Trophoblast cell (in vitro differentiated cells and primary cell): ENCODE results near the gene ZBTB24.
A peak's percentile ranks its signal among the peaks of the same experiment; 100 is the strongest.

Source experiments
- DNase-seq, 2 donors: peaks; one replicate each; pipeline ENCODE4 v3.0.0-alpha.2; 2016
- H2AFZ ChIP-seq: 2 replicates; pipeline ENCODE4 v1.6.1; 2013; ENCODE audit warnings: low read length, moderate library complexity, mild to moderate bottlenecking; ENCODE audit not compliant: insufficient read depth, poor library complexity
- H2AK5ac ChIP-seq: 2 replicates; pipeline ENCODE4 v1.6.1; 2013; ENCODE audit warnings: mild to moderate bottlenecking, low read length
- H2BK120ac ChIP-seq: 2 replicates; pipeline ENCODE4 v1.6.1; 2013; ENCODE audit warnings: low read length, mild to moderate bottlenecking, moderate library complexity; ENCODE audit not compliant: insufficient read depth, poor library complexity
- H2BK12ac ChIP-seq: 2 replicates; pipeline ENCODE4 v1.6.1; 2013; ENCODE audit warnings: mild to moderate bottlenecking, low read length, moderate library complexity
- H2BK5ac ChIP-seq: 2 replicates; pipeline ENCODE4 v1.6.1; 2013; ENCODE audit warnings: low read length, low read depth, moderate library complexity, mild to moderate bottlenecking; ENCODE audit not compliant: poor library complexity
- H3K14ac ChIP-seq: 2 replicates; pipeline ENCODE4 v1.6.1; 2013; ENCODE audit warnings: mild to moderate bottlenecking, low read length
- H3K18ac ChIP-seq: 2 replicates; pipeline ENCODE4 v1.6.1; 2013; ENCODE audit warnings: mild to moderate bottlenecking, low read length
- H3K23ac ChIP-seq: 2 replicates; pipeline ENCODE4 v1.6.1; 2013; ENCODE audit warnings: low read length
- H3K27ac ChIP-seq: 2 replicates; pipeline ENCODE4 v1.5.1; 2013; ENCODE audit warnings: low read depth, mild to moderate bottlenecking, inconsistent platforms, low read length, moderate library complexity
- H3K27me3 ChIP-seq: 2 replicates; pipeline ENCODE4 v1.6.1; 2013; ENCODE audit warnings: inconsistent platforms, mild to moderate bottlenecking, low read length, moderate library complexity; ENCODE audit not compliant: insufficient read depth
- H3K36me3 ChIP-seq, 2 experiments: 1 replicate in 1 of 2; 2 replicates in 1 of 2; pipeline ENCODE4 v1.6.1; 2013; ENCODE audit warnings: low read length in 2 of 2, mild to moderate bottlenecking in 2 of 2, moderate library complexity in 1 of 2; ENCODE audit not compliant: insufficient read depth in 2 of 2, control insufficient read depth in 1 of 2
- H3K4ac ChIP-seq: 2 replicates; pipeline ENCODE4 v1.6.1; 2013; ENCODE audit warnings: low read depth, mild to moderate bottlenecking, low read length, moderate library complexity
- H3K4me1 ChIP-seq, 2 experiments: 1 replicate in 1 of 2; 2 replicates in 1 of 2; pipeline ENCODE4 v1.6.1; 2013; ENCODE audit warnings: low read length in 2 of 2, mild to moderate bottlenecking in 2 of 2, moderate library complexity in 1 of 2; ENCODE audit not compliant: insufficient read depth in 2 of 2, control insufficient read depth in 1 of 2
- H3K4me2 ChIP-seq: 2 replicates; pipeline ENCODE4 v1.6.1; 2013; ENCODE audit warnings: inconsistent platforms, mild to moderate bottlenecking, low read length, moderate library complexity
- H3K4me3 ChIP-seq: 2 replicates; pipeline ENCODE4 v1.5.1; 2013; ENCODE audit warnings: mild to moderate bottlenecking, low read depth, low read length, inconsistent platforms
- H3K79me1 ChIP-seq: one replicate; pipeline ENCODE4 v1.6.1; 2013; ENCODE audit warnings: low read length
- H3K79me2 ChIP-seq: 2 replicates; pipeline ENCODE4 v1.6.1; 2013; ENCODE audit warnings: low read length, mild to moderate bottlenecking; ENCODE audit not compliant: control insufficient read depth, insufficient read depth, poor library complexity
- H3K9ac ChIP-seq: 2 replicates; pipeline ENCODE4 v1.6.1; 2013; ENCODE audit warnings: mild to moderate bottlenecking, low read length
- H3K9me3 ChIP-seq: 2 replicates; pipeline ENCODE4 v1.6.1; 2013; ENCODE audit warnings: low read depth, mild to moderate bottlenecking, control low read depth, inconsistent platforms, low read length; ENCODE audit not compliant: insufficient read depth
- H4K12ac ChIP-seq: 2 replicates; pipeline ENCODE4 v1.6.1; 2013; ENCODE audit warnings: low read depth, mild to moderate bottlenecking, low read length, moderate library complexity
- H4K8ac ChIP-seq: 2 replicates; pipeline ENCODE4 v1.6.1; 2013; ENCODE audit warnings: low read depth, mild to moderate bottlenecking, low read length, moderate library complexity
- H4K91ac ChIP-seq: one replicate; pipeline ENCODE4 v1.6.1; 2013; ENCODE audit warnings: low read depth, mild to moderate bottlenecking, low read length, moderate library complexity
- WGBS: extraction: QIAGEN DNeasy Blood & Tissue Kit; methylation state at CpG from one replicate; pipeline ENCODE4 v1.1.7; 2013; ENCODE audit warnings: missing lambda C conversion rate; ENCODE audit not compliant: insufficient read length, insufficient coverage; ENCODE audit errors: extremely low coverage; 5-methylcytosine and 5-hydroxymethylcytosine counted together

ZBTB24 gene

DNA sequence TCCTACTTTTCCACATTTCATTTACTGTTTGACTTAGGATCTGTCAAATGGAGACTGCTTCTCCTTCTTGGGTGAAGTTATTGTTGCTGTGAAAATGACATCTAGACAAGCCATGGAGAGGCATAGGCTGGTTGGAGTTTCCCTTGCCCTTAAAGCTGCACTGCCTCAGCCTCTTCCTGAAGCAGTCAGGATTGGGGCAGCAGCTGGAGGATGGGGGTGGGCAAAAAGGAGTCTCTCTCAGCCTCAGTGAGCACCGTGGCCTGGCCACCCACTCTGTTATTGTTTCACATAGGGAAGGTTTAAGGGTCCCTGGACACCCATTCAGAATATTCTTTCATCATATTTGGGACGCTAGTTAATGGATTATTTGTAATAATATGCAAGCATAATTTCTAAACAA, 7.7 kb upstream of the ZBTB24 start:
- no peak overlapping the region for H3K27ac ChIP-seq
- no peak overlapping the region for H3K23ac ChIP-seq
- no peak overlapping the region for H4K91ac ChIP-seq
- no peak overlapping the region for H2BK120ac ChIP-seq
- no peak overlapping the region for H3K4me3 ChIP-seq
- H2BK5ac ChIP-seq, result no peak overlapping the region
- no CpG with 5 or more reads among the region's 2 CpGs for WGBS
- no peak for DNase-seq
- H3K4ac ChIP-seq, result no peak overlapping the region
- H3K9me3 ChIP-seq, result no peaks in the 10 kb centered on the region
- H3K4me2 ChIP-seq, result no peak overlapping the region
- H3K9ac ChIP-seq, result no peak overlapping the region
- no peaks in the 10 kb centered on the region for H3K36me3 ChIP-seq
- no peaks in the 10 kb centered on the region for H3K79me1 ChIP-seq
- H2BK12ac ChIP-seq, result no peak overlapping the region
- H4K12ac ChIP-seq, result no peak overlapping the region
- H3K4me1 ChIP-seq, result no peaks in the 10 kb centered on the region
- H3K18ac ChIP-seq, result no peak overlapping the region
- H3K79me2 ChIP-seq, result no peaks in the 10 kb centered on the region
- H3K27me3 ChIP-seq, result no peaks in the 10 kb centered on the region
- H4K8ac ChIP-seq, result no peak overlapping the region
- H3K14ac ChIP-seq, result no peak overlapping the region
- no peak overlapping the region for H2AK5ac ChIP-seq
- no peak overlapping the region for H2AFZ ChIP-seq

DNA sequence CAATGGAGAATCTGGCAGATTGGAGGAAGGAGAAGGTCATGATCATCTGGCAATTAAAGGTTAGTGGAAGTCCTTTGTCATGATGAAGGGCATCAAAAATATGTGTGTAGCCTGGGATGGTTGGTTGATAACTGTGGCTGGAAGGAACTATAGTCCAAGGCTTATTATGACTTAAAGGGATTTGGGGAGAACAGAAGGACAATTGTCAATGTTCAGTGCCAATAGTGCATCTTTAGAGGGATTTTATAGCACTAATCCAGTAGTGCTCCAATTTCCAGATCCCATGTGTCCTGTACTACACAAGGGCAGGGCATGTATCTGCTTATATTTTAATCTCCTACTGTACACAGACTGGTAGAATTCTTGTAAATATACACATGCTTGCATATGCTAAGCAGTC, 5.0 kb upstream of the ZBTB24 start:
- no peak for DNase-seq
- H2AFZ ChIP-seq, result no peak overlapping the region
- no peak overlapping the region for H4K12ac ChIP-seq

GRCh38 chr6:109486068-109486467, 3.0 kb upstream of the ZBTB24 start:
- H2BK120ac ChIP-seq, result no peak overlapping the region
- no peak overlapping the region for H3K4ac ChIP-seq
- peaks cover 0 to 3% of the 10 kb centered on the region in 2 experiments for H3K4me1 ChIP-seq
- H3K36me3 ChIP-seq, result peaks cover 0 to 3% of the 10 kb centered on the region in 2 experiments
- H3K79me1 ChIP-seq, result peaks cover 5% of the 10 kb centered on the region
- no CpG with 5 or more reads among the region's 1 CpG for WGBS
- H4K8ac ChIP-seq, result no peak overlapping the region
- H3K9ac ChIP-seq, result no peak overlapping the region
- no peak overlapping the region for H3K18ac ChIP-seq
- H2BK5ac ChIP-seq, result no peak overlapping the region
- no peak overlapping the region for H4K12ac ChIP-seq
- H2BK12ac ChIP-seq, result no peak overlapping the region
- H3K27ac ChIP-seq, result no peak overlapping the region
- H4K91ac ChIP-seq, result no peak overlapping the region
- H3K4me3 ChIP-seq, result no peak overlapping the region
- H2AFZ ChIP-seq, result no peak overlapping the region
- no peaks in the 10 kb centered on the region for H3K9me3 ChIP-seq
- H2AK5ac ChIP-seq, result no peak overlapping the region
- H3K14ac ChIP-seq, result no peak overlapping the region
- no peaks in the 10 kb centered on the region for H3K27me3 ChIP-seq
- peak; percentile 18 to 66 for DNase-seq
- peaks cover 3% of the 10 kb centered on the region for H3K79me2 ChIP-seq
- H3K23ac ChIP-seq, result no peak overlapping the region
- H3K4me2 ChIP-seq, result no peak overlapping the region

More for the DNA sequence above, 5.0 kb upstream of the ZBTB24 start:
- Histone ChIP-seq H3K27ac (no peak overlapping the region), H3K79me1 (no peaks in the 10 kb centered on the region), H3K4me3 (no peak overlapping the region), H3K79me2 (no peaks in the 10 kb centered on the region), H3K36me3 (no peaks in the 10 kb centered on the region), H2AK5ac (no peak overlapping the region), H3K18ac (no peak overlapping the region), H3K4ac (no peak overlapping the region), H3K4me1 (no peaks in the 10 kb centered on the region), H3K23ac (no peak overlapping the region), H3K27me3 (no peaks in the 10 kb centered on the region), H4K91ac (no peak overlapping the region), H2BK5ac (no peak overlapping the region), H3K9me3 (no peaks in the 10 kb centered on the region), H3K14ac (no peak overlapping the region), H2BK120ac (no peak overlapping the region), H3K9ac (no peak overlapping the region), H4K8ac (no peak overlapping the region), H3K4me2 (no peak overlapping the region), H2BK12ac (no peak overlapping the region)

DNA sequence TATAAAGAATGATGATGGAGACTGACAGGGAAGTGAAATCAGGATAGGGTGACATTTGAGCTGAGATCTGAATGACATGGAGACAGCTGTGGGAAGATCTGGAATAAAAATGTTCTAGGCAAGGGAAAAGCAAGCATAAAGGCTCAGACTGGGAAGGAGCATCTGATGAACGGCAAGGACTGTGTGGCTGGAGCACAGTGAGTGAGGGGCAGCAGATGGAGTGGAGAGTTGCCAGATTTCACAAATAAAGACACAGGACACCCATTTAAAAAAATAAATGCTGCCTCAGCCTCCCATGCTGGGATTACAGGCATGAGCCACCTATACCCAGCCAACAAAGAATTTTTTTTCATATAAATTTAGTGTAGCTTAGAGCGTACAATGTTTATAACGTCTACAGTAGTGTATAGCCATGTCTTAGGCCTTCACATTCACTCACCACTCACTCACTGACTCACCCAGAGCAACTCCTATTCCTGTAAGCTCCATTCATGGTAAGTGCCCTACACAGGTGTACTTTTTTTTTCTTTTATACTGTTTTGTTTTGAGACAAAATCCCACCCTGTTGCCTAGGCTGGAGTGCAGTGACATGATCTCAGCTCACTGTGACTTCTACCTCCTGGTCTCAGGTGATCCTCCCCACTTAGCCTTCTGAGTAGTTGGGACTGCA, 2.4 kb upstream of the ZBTB24 start:
- H3K14ac ChIP-seq, result no peak overlapping the region
- peaks cover 0 to 6% of the 10 kb centered on the region in 2 experiments for H3K36me3 ChIP-seq
- H3K4me1 ChIP-seq, result peaks cover 0 to 3% of the 10 kb centered on the region in 2 experiments
- H3K18ac ChIP-seq, result no peak overlapping the region
- H2AK5ac ChIP-seq, result no peak overlapping the region
- no peak overlapping the region for H3K4me2 ChIP-seq
- no peak for DNase-seq
- H3K9ac ChIP-seq, result no peak overlapping the region
- H3K79me1 ChIP-seq, result peaks cover 5% of the 10 kb centered on the region
- H2BK120ac ChIP-seq, result no peak overlapping the region
- no peak overlapping the region for H2BK12ac ChIP-seq
- no peak overlapping the region for H3K27ac ChIP-seq
- no peak overlapping the region for H3K4ac ChIP-seq
- no peak overlapping the region for H4K8ac ChIP-seq
- H3K4me3 ChIP-seq, result no peak overlapping the region
- H3K9me3 ChIP-seq, result no peaks in the 10 kb centered on the region
- H3K27me3 ChIP-seq, result no peaks in the 10 kb centered on the region
- no peak overlapping the region for H2BK5ac ChIP-seq
- no peak overlapping the region for H4K12ac ChIP-seq
- no peak overlapping the region for H3K23ac ChIP-seq
- no peak overlapping the region for H2AFZ ChIP-seq
- peaks cover 3% of the 10 kb centered on the region for H3K79me2 ChIP-seq
- no CpG with 5 or more reads among the region's 3 CpGs for WGBS
- no peak overlapping the region for H4K91ac ChIP-seq
